ENCODE data around the gene ANO4.
"Not testable (repeated sequence)": the region's sequence is repeated elsewhere in the genome, so short reads cannot be mapped to it uniquely, and the experiment has no call there.

ANO4 gene

GRCh38 chr12:100987552-100988521, 193.3 kb downstream of the ANO4 start:
- H3K4me1 ChIP-seq (ENCODE audit: insufficient read depth, poor library complexity, severe bottlenecking), result no peaks in the 10 kb centered on the region
- peak; percentile 79 for ATAC-seq (ENCODE audit: low read depth)
- DNase-seq (ENCODE audit: low spot score), result no peak
- no peaks in the 10 kb centered on the region for H3K9me3 ChIP-seq (ENCODE audit: severe bottlenecking)
- H3K4me3 ChIP-seq (ENCODE audit: severe bottlenecking), result no peak overlapping the region
- peak; percentile 35 for TF ChIP-seq CTCF (IDR thresholded peaks at IDR 0.05; ENCODE audit: poor library complexity, severe bottlenecking)
- no peaks in the 10 kb centered on the region for H3K36me3 ChIP-seq (ENCODE audit: low read depth)
- H3K27ac ChIP-seq (ENCODE audit: poor library complexity, severe bottlenecking), result no peak overlapping the region
- no peaks in the 10 kb centered on the region for H3K27me3 ChIP-seq (ENCODE audit: insufficient read depth, poor library complexity, severe bottlenecking)

- H3K4me1 ChIP-seq (ENCODE audit: insufficient read depth, poor library complexity, severe bottlenecking); ATAC-seq (ENCODE audit: low read depth); H3K9me3 ChIP-seq (ENCODE audit: severe bottlenecking); H3K27ac ChIP-seq (ENCODE audit: poor library complexity, severe bottlenecking); H3K4me3 ChIP-seq (ENCODE audit: severe bottlenecking); H3K27me3 ChIP-seq (ENCODE audit: insufficient read depth, poor library complexity, severe bottlenecking); H3K36me3 ChIP-seq (ENCODE audit: low read depth); DNase-seq (ENCODE audit: low spot score): not testable (repeated sequence)
Measured at GRCh38 chr12:100989509-100989908, 194.9 kb downstream of the ANO4 start.

GRCh38 chr12:100991102-100991501, 196.5 kb downstream of the ANO4 start:
- Histone ChIP-seq H3K27me3 (ENCODE audit: insufficient read depth, poor library complexity, severe bottlenecking) (no peaks in the 10 kb centered on the region), H3K9me3 (ENCODE audit: severe bottlenecking) (no peaks in the 10 kb centered on the region), H3K4me1 (ENCODE audit: insufficient read depth, poor library complexity, severe bottlenecking) (no peaks in the 10 kb centered on the region), H3K4me3 (ENCODE audit: severe bottlenecking) (no peak overlapping the region), H3K27ac (ENCODE audit: poor library complexity, severe bottlenecking) (no peak overlapping the region), H3K36me3 (ENCODE audit: low read depth) (no peaks in the 10 kb centered on the region)
- ATAC-seq (ENCODE audit: low read depth), result no peak
- no peak for DNase-seq (ENCODE audit: low spot score)
- TF ChIP-seq CTCF (IDR thresholded peaks at IDR 0.05; ENCODE audit: poor library complexity, severe bottlenecking), result no peak

- ATAC-seq (ENCODE audit: low read depth) (no peak), DNase-seq (ENCODE audit: low spot score) (no peak)
- Histone ChIP-seq H3K27ac (ENCODE audit: poor library complexity, severe bottlenecking) (no peak overlapping the region), H3K36me3 (ENCODE audit: low read depth) (no peaks in the 10 kb centered on the region), H3K9me3 (ENCODE audit: severe bottlenecking) (no peaks in the 10 kb centered on the region), H3K4me1 (ENCODE audit: insufficient read depth, poor library complexity, severe bottlenecking) (no peaks in the 10 kb centered on the region), H3K4me3 (ENCODE audit: severe bottlenecking) (no peak overlapping the region), H3K27me3 (ENCODE audit: insufficient read depth, poor library complexity, severe bottlenecking) (no peaks in the 10 kb centered on the region)
- no peak for TF ChIP-seq CTCF (IDR thresholded peaks at IDR 0.05; ENCODE audit: poor library complexity, severe bottlenecking)
Measured at GRCh38 chr12:100992194-100992593, 197.6 kb downstream of the ANO4 start.

GRCh38 chr12:100993916-100994450, 199.4 kb downstream of the ANO4 start:
- ATAC-seq (ENCODE audit: low read depth), result no peak
- H3K27ac ChIP-seq (ENCODE audit: poor library complexity, severe bottlenecking), result no peak overlapping the region
- no peak for TF ChIP-seq CTCF (IDR thresholded peaks at IDR 0.05; ENCODE audit: poor library complexity, severe bottlenecking)

More at GRCh38 chr12:100993916-100994450, 199.4 kb downstream of the ANO4 start:
- Histone ChIP-seq H3K27me3 (ENCODE audit: insufficient read depth, poor library complexity, severe bottlenecking) (no peaks in the 10 kb centered on the region), H3K36me3 (ENCODE audit: low read depth) (no peaks in the 10 kb centered on the region), H3K4me3 (ENCODE audit: severe bottlenecking) (no peak overlapping the region), H3K9me3 (ENCODE audit: severe bottlenecking) (no peaks in the 10 kb centered on the region), H3K4me1 (ENCODE audit: insufficient read depth, poor library complexity, severe bottlenecking) (no peaks in the 10 kb centered on the region)
- DNase-seq (ENCODE audit: low spot score), result no peak

Data from RWPE2 (cell line).